Stimulated activated CD4-positive, alpha-beta T cell treated with anti-CD3 and anti-CD28 coated beads, TNF-alpha, amount 100 ng/mL, for 4 hours (primary cell): ENCODE data around the gene GNAT3.

Experiments used
- DNase-seq, 3 experiments: peaks; one replicate each; pipeline ENCODE4 v3.0.0-alpha.2; 2020; ENCODE audit warnings: low read depth in 3 of 3

GNAT3 gene

GRCh38 chr7:80500325-80500724, 11.5 kb downstream of the GNAT3 start:
- DNase-seq: no peak

- no peak for DNase-seq
Measured at GRCh38 chr7:80499350-80499953, 12.4 kb downstream of the GNAT3 start.

DNA sequence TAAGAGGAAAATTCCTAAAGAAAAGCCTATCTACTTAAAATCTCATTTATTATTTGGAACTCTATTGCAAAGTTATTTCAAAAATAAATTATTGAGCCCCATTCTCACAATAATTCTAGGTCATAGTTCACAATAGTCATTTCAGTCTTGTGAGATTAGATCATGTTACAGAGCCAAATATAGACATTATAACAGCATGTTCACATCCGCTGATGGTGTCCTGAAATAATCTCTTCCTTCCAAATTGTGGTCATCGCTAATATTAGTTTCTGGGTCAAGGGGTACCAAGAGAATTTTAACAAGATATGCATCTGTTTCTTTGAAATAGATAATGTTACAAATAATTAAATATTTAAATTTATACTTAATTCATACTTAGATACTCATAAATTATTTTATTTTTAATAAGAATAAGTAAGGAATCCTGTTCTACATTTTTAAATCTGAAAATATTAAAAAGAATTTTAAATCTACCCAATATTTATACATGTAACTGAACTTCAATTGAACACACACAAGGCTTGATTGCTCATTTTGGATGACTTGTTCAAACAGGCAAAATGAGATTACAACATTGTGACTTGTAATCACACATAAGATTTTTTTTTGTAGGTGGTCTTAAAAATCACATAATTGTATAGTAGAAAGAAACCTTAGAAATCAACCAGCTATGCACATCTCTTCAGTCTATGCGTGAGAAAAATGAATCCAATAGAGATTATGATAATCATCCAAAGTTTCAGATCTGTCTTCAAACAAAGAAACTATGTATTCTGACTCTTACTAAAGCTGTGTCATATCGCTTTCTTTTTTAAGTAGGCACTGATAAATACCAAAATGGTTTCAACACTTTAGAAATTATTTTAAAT, 13.1 kb downstream of the GNAT3 start:
- DNase-seq: no peak

GRCh38 chr7:80496586-80496985, 15.3 kb downstream of the GNAT3 start:
- no peak for DNase-seq

DNA sequence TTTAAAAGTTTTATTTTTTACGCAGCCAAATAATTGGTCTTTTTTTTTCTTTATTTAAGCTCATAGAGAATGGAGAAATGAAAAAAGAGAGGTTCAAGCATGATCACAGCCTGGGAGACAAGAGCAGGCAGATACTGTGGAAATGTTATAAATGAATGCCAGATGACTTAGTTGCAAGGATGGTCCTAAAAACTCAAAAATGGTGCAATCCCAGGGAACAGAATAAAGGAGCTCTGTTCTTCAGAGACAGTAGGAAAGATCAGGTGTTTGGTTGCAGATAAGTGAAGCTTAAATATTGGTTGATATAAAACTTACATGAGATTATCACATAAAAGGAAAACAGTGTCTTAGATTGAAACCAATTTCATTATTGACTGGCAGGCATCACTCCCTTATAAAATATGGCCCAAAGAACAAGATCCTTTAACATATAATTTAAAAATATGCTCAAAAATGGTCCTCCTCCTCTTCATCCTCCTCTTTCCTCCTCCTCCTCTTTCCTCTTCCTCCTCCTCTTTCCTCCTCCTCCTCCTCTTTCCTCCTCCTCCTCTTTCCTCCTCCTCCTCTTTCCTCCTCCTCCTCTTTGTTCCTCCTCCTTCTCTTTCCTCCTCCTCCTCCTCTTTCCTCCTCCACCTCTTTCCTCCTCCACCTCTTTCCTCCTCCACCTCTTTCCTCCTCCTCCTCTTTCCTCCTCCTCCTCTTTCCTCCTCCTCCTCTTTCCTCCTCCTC, 18.6 kb downstream of the GNAT3 start:
- DNase-seq: no peak

DNA sequence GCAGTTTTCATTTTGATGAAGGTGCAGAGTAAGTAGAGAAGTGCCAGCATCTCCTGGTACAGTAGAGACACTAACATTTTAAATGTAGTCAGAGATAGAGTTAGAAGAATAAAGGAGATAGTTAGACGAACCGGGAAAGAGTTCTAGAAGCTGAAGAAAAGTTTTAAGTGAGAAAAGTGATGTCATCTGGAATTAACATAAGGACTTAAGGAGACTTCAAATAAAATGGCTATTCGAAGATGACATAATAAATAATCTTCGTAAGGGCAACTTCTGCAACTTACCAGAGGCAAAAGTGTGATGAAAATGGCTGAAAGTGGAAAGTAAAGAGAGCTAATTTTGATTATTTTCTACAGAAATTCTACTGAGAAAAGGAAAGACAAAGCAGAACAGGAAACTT, 20.4 kb downstream of the GNAT3 start:
- no peak for DNase-seq

DNA sequence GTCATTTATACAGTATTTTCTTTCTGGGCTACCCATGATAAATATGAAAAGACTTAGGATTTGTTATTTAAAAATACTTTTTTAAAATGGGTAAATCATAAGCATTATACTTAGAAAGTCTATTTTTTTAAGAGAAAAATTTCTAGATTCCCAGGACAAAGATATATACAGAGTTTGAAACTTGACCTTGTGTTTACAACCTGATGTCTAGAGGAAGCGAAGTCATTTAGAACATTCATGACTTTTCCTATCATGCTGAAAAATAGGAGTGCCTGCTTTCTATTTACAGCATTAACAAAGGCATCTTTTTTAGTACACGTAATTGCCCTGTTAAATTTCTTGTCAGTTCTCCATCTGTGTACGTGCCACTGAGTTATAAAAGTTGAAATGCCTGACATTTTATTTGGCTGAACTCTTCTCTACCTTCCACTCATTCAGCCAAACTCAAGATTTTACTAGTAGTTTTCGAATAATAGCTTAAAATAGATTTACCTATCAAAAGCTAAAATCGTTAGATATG, 23.0 kb downstream of the GNAT3 start:
- no peak for DNase-seq

- no peak for DNase-seq
Measured at GRCh38 chr7:80488406-80488805, 23.5 kb downstream of the GNAT3 start.

GRCh38 chr7:80485721-80486120, 26.1 kb downstream of the GNAT3 start:
- no peak for DNase-seq

- DNase-seq: no peak
Measured at GRCh38 chr7:80482950-80483349, 28.9 kb downstream of the GNAT3 start.

GRCh38 chr7:80481196-80481884, 30.5 kb downstream of the GNAT3 start:
- no peak for DNase-seq

DNA sequence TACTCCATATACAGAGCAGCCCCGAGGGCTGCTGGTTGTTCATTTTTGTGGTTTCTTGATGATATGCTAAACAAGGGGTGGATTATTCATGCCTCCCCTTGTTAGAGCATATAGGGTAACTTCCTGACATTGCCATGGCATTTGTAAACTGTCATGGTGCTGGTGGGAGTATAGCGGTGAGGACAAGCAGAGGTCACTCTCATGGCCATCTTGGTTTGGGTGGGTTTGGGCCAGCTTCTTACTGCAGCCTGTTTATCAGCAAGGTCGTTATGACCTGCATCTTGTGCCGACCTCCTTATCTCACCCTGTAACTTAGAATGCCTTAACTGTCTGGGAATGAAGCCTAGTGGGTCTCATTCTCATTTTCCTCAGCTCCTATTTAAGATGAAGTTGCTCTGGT, 31.3 kb downstream of the GNAT3 start:
- no peak for DNase-seq

- DNase-seq: no peak
Measured at GRCh38 chr7:80478683-80479082, 33.2 kb downstream of the GNAT3 start.

DNA sequence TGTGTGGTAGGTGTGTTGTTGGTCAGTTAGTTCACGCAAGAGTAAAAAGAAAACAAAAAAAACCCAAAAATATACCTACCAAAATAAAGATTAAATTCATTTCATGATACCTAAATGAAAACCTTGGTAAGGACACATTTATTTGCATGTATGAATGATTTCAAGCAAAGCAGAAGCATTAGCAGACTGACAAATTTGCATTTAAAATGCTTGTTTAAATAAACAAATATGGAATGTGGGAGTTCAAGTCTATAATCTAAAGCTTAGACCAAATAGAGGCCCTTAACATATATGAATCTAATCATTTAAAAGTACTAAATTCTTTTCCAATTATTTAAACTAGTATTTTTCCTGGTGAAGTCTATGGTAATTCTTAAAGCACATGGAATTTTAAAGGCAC, 35.8 kb downstream of the GNAT3 start:
- no peak for DNase-seq

DNA sequence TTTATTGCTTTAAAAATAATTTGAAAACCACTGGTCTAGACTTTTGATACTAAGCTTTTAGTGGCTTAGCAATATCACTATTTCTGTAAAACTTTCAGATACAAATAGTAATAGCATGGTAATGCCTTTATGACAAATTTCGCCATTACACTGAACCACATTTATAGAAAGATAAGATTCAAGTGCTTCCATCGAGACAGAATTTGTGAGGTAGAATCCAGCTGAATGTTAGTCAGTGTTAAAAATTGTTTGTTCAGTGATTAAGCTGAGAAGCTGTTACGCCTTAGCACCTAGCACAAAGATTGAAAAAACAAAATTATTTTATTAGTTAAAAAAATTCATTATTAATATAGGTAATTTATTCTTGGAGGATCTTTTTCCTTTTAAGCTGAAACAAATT, 36.5 kb downstream of the GNAT3 start:
- no peak for DNase-seq

- no peak for DNase-seq
Measured at GRCh38 chr7:80473751-80474150, 38.1 kb downstream of the GNAT3 start.

GRCh38 chr7:80472491-80473200, 39.2 kb downstream of the GNAT3 start:
- DNase-seq: no peak

DNA sequence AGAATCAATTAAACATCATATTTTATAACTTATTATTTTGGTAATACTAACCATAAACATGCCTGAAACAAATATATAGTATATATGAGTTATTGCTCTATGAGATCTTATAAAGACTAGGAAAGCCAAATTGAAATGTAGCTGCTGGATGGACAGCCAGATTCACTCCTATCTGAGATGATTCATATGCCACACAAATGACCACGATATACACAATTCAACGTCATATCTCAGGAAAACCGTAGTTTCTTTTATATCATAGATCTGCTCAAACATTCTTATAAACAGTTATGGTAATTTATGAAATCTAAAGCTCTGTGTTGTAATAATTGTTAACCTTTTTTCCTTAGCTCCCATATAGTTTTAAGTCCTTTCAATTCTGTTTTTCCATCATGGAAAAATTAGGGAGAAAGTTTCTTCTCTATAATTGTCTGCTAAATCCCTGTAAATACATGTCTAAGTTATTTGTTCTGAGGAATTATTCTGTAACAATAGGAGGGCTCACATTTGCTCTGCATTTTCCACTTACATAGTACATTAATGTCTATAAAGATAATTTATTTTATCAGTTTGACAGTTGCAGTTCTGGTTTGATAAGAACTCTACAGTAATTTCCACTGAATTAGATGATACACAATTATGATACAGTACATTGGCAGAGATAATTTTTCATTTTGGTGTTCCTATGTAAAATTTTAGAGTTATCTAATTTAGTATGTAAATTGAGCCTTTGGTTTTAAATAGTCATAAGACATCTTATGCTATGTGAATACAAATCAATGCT, 42.7 kb downstream of the GNAT3 start:
- DNase-seq: no peak

GRCh38 chr7:80467069-80467468, 44.8 kb downstream of the GNAT3 start:
- DNase-seq: no peak

- DNase-seq: no peak
Measured at GRCh38 chr7:80466636-80467035, 45.2 kb downstream of the GNAT3 start.

DNA sequence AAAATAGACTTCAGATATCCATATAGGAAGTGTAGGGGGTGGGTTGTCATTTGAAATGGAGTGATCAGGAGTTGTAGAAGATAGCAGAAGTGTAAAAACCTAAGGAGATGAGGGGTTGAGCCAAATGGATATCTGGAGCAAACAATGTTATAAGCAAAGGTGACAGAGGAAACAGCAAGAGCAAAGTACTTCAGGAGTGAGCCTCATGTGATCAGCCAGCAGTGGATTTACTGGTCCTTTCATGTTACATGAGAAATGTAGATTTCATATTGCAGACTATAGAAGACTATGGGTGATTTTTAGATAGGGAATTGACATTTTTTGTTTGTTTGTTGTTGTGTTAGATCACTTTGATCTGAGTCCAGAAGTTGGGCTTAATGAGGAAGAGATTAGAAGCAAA, 47.7 kb downstream of the GNAT3 start:
- no peak for DNase-seq
